K562 (cell line): ENCODE measurements around the gene GRHPR. TPM values are rescaled to one million over a fixed set of nuclear protein-coding genes. Genes with fewer than 3 reads are reported as not detected.

Experiments
- ATAC-seq: fragments of 200-7000 bp; cut with Tn5 transposase; 3 replicates; pipeline ENCODE4 v1.9.1; 2020; ENCODE audit warnings: moderate library complexity
- BruUV-seq: library from RNA; stranded (reverse); fragments of 400-500 nt; replicated peaks from 2 replicates; lab custom pipeline; 2021; lab: Mats Ljungman, UMichigan
- CTCF ChIA-PET: fragments of 300-600 bp; formaldehyde crosslinking; extraction: SDS; loops from one replicate; lab custom pipeline; 2021; ENCODE audit warnings: low intra/inter-chr PET ratio; lab: Yijun Ruan, JAX
- POLR2A ChIA-PET: fragments of 300-600, 350-650 bp; sonication (Branson Sonifier 250); formaldehyde crosslinking; extraction: SDS; loops from one replicate; lab custom pipeline; 2021; ENCODE audit warnings: antibody characterized with exemption, inconsistent platforms; lab: Yijun Ruan, JAX
- DNase-seq, 4 experiments: peaks; one replicate each; pipeline versions ENCODE4 v3.0.0 to v3.0.0-alpha.2; 2011 to 2018; ENCODE audit warnings: low spot score in 3 of 4, mixed read lengths in 3 of 4; ENCODE audit errors: extremely low read depth in 1 of 4
- FAIRE-seq: peaks from 2 replicates; lab custom pipeline; 2011; peaks lifted over from hg19 to GRCh38; lab: Jason Lieb, UNC
- H2AFZ ChIP-seq: 2 replicates; pipeline ENCODE4 v1.6.0; 2011; ENCODE audit warnings: low read depth, low read length, control low read depth, inconsistent platforms
- H3K27ac ChIP-seq: fragments of 200-600 bp; 3 replicates; pipeline ENCODE4 v1.8.0; 2011; ENCODE audit warnings: low read depth, mild to moderate bottlenecking, control low read depth, inconsistent platforms, low read length, moderate library complexity, mixed read lengths; ENCODE audit errors: extremely low read depth
- H3K27me3 ChIP-seq, 2 experiments: fragments of 300-600 bp in 1 of 2; 2 replicates in 1 of 2; 3 replicates in 1 of 2; pipeline versions ENCODE4 v1.6.0 to v1.8.0; 2011; ENCODE audit warnings: inconsistent platforms in 2 of 2, low read length in 2 of 2, mild to moderate bottlenecking in 1 of 2, mixed read lengths in 1 of 2, moderate library complexity in 1 of 2; ENCODE audit not compliant: control insufficient read depth in 2 of 2, insufficient read depth in 2 of 2
- H3K36me3 ChIP-seq: fragments of 300-600 bp; 3 replicates; pipeline ENCODE4 v1.8.0; 2011; ENCODE audit warnings: mild to moderate bottlenecking, low read length, inconsistent platforms; ENCODE audit not compliant: control insufficient read depth, insufficient read depth
- H3K4me1 ChIP-seq, 2 experiments: fragments of 200-600 bp in 1 of 2; replicated peaks in 1 of 2; 2 replicates in 1 of 2; 3 replicates in 1 of 2; pipeline versions ENCODE4 v1.5.1 to v1.8.0; 2011; ENCODE audit warnings: inconsistent platforms in 2 of 2, low read length in 2 of 2, mild to moderate bottlenecking in 1 of 2, mixed read lengths in 1 of 2, moderate library complexity in 1 of 2; ENCODE audit not compliant: control insufficient read depth in 2 of 2, insufficient read depth in 2 of 2
- H3K4me2 ChIP-seq: 2 replicates; pipeline ENCODE4 v1.6.1; 2011; ENCODE audit warnings: low read length, control low read depth, inconsistent platforms, mixed read lengths; ENCODE audit not compliant: insufficient read depth
- H3K4me3 ChIP-seq: fragments of 200-600 bp; sonication (generic), shearing (Covaris generic); 2 replicates; pipeline ENCODE4 v1.5.1; 2016; ENCODE audit warnings: control low read depth, inconsistent platforms
- H3K79me2 ChIP-seq: fragments of 200-600 bp; 3 replicates; pipeline ENCODE4 v1.8.0; 2011; ENCODE audit warnings: low read length, inconsistent platforms; ENCODE audit not compliant: control insufficient read depth, insufficient read depth
- H3K9ac ChIP-seq, 2 experiments: 2 replicates each; pipeline versions ENCODE4 v1.6.0 to v1.6.1; 2011; ENCODE audit warnings: low read depth in 2 of 2, low read length in 2 of 2, control low read depth in 1 of 2, inconsistent platforms in 1 of 2, mild to moderate bottlenecking in 1 of 2, mixed read lengths in 1 of 2; ENCODE audit not compliant: insufficient read depth in 1 of 2
- H3K9me1 ChIP-seq: one replicate; pipeline ENCODE4 v1.6.0; 2011; ENCODE audit warnings: inconsistent platforms, mild to moderate bottlenecking, low read length, moderate library complexity; ENCODE audit not compliant: control insufficient read depth, insufficient read depth
- H3K9me3 ChIP-seq: replicated peaks from 2 replicates; pipeline ENCODE4 v1.5.1; 2011; ENCODE audit warnings: low read depth, low read length, inconsistent platforms; ENCODE audit not compliant: control insufficient read depth, insufficient read depth
- H4K20me1 ChIP-seq: replicated peaks from 2 replicates; pipeline ENCODE4 v1.6.1; 2011; ENCODE audit warnings: low read length, inconsistent platforms, mixed read lengths; ENCODE audit not compliant: control insufficient read depth, insufficient read depth
- AFF4 ChIP-seq: sonication (generic); formaldehyde crosslinking; IDR thresholded peaks from 2 replicates; pipeline ENCODE4 v1.8.0; 2023; ENCODE audit warnings: mild to moderate bottlenecking, missing genetic modification reagents
- ARID1B ChIP-seq: fragments of 450-650 bp; IDR thresholded peaks from 2 replicates; pipeline ENCODE4 v1.6.1; 2016; ENCODE audit warnings: antibody characterized with exemption, mild to moderate bottlenecking, inconsistent platforms
- PRPF4 ChIP-seq: fragments of 200-400 bp; formaldehyde crosslinking; IDR thresholded peaks from one replicate; pipeline ENCODE4 v1.6.1; 2017; ENCODE audit warnings: low read length, low read depth, mild to moderate bottlenecking; ENCODE audit not compliant: insufficient read depth, poor library complexity, severe bottlenecking
- RBM14 ChIP-seq: fragments of 200-400 bp; formaldehyde crosslinking; IDR thresholded peaks from 2 replicates; pipeline ENCODE4 v1.6.1; 2018; ENCODE audit warnings: low read depth, mild to moderate bottlenecking, low read length, moderate library complexity, borderline replicate concordance; ENCODE audit not compliant: insufficient read depth
- SP2 ChIP-seq: IDR thresholded peaks from 2 replicates; pipeline ENCODE4 v1.6.1; 2011; ENCODE audit warnings: mild to moderate bottlenecking, low read depth, low read length, moderate library complexity; ENCODE audit not compliant: poor library complexity, severe bottlenecking; ENCODE audit errors: extremely low read depth
- SRSF1 ChIP-seq: fragments of 200-400 bp; formaldehyde crosslinking; IDR thresholded peaks from 2 replicates; pipeline ENCODE4 v1.6.1; 2017; ENCODE audit warnings: mild to moderate bottlenecking, low read depth, low read length, moderate library complexity
- ZNF263 ChIP-seq: sonication (generic); formaldehyde crosslinking; IDR thresholded peaks from 2 replicates; pipeline ENCODE4 v1.8.0; 2022; ENCODE audit warnings: mild to moderate bottlenecking, missing genetic modification reagents, borderline replicate concordance
- ZNF311 ChIP-seq: fragments of 250-450 bp; sonication (Bioruptor Pico); IDR thresholded peaks from 2 replicates; pipeline ENCODE4 v1.4.0; 2020; ENCODE audit warnings: mild to moderate bottlenecking, moderate library complexity
- ZNF592 ChIP-seq: fragments of 450-650 bp; IDR thresholded peaks from 2 replicates; pipeline ENCODE4 v1.6.1; 2017; ENCODE audit warnings: antibody characterized with exemption, mild to moderate bottlenecking
- WGBS: fragments of 100-300 bp; shearing (Covaris generic); methylation state at CpG from one replicate; pipeline ENCODE4 v1.1.6; 2016; ENCODE audit warnings: low coverage, mixed read lengths; ENCODE audit not compliant: insufficient coverage; ENCODE audit errors: missing lambda C conversion rate; 5-methylcytosine and 5-hydroxymethylcytosine counted together
- in situ Hi-C: fragments of 300-500 bp; cut with MboI; formaldehyde crosslinking; loops from 4 replicates; pipeline ENCODE4 v1.15.0; 2018; ENCODE audit warnings: inconsistent platforms, mixed read lengths
- intact Hi-C: fragments of 100-400 bp; cut with micrococcal nuclease; formaldehyde crosslinking; loops from 2 replicates; pipeline ENCODE4 v1.14.2; 2022
- polyA plus RNA-seq, 8 experiments: library from polyadenylated mRNA; depleted of rRNA in 4 of 8; stranded (reverse) in 5 of 8; unstranded in 3 of 8; fragments of >200 nt; fragmentation: Nextera tagmentation in 2 of 8; fragmentation: Illumina TruSeq in 1 of 8; extraction: Ambion mirVana in 2 of 8; extraction: Trizol in 1 of 8; gene quantifications; 2 replicates each; pipeline versions ENCODE4 v1.2.1 to v1.2.3, GENCODE V29; 2011 to 2014; ENCODE audit warnings: inconsistent platforms in 1 of 8, missing spikeins in 1 of 8
- total RNA-seq, 7 experiments: library from RNA; depleted of rRNA in 6 of 7; stranded (reverse); fragments of >200 nt in 6 of 7; fragmentation: Illumina TruSeq in 2 of 7; extraction: Trizol in 2 of 7; gene quantifications; 2 replicates each; pipeline versions ENCODE4 v1.2.1 to v1.2.3, GENCODE V29; 2011 to 2021; ENCODE audit warnings: low replicate concordance in 1 of 7
- TF ChIP-seq, protein P1 (sequence below): fragments of 450-650 bp; conservative IDR thresholded peaks from 2 replicates; pipeline ENCODE4 v1.6.1; 2016; ENCODE audit warnings: missing genetic modification characterization, low read depth, mild to moderate bottlenecking, control low read depth, missing compliant biosample characterization

GRHPR gene
- total and polyA plus RNA-seq, 9 of the 15 experiments (the other 6 are each of a cell fraction or from before 2014, with no cell fraction given), result 38.9 to 144 (median 120) TPM

DNA sequence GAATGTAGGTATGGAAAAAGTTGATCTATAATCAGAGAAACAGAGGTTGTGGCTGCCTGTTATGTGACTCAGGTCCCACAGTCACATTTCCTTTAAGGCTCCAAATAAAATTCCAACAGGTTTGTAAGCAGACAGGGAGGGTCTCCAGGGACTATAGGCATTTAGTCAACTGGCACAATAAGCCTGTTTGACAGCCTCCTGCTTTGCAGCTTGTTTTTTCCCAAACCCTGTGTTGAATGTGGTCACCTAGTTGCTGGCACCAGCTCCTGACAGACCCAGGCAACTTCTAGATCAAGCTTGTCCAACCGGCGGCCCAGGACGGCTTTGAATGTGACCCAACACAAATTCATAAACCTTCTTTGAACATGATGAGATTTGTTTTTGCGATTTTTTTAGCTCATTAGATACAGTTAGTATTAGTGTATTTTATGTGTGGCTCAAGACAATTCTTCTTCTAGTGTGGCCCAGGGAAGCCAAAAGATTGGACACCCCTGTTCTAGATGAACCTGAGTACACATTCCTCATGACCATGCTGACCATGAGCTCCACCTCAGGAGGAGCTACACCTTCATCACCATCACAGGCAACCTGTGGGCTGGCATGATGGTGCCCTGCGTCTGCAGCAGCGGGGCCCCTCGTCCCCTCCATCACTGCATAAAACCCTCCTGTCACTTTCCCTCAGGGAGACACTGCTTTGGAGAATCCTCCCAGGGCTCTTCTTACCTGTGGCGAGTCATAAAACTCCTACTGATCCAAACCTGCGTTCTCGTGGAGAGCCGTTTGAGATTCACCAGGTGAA is 15.7 kb upstream of the GRHPR start:
- ATAC-seq, result no peak
- Histone ChIP-seq H3K9me3 (no peaks in the 10 kb centered on the region), H3K4me2 (no peak overlapping the region), H2AFZ (no peak overlapping the region), H3K4me3 (no peak overlapping the region), H3K36me3 (no peaks in the 10 kb centered on the region), H3K79me2 (no peaks in the 10 kb centered on the region), H3K27me3 (peaks cover 0 to 5% of the 10 kb centered on the region in 2 experiments; a peak in 2 of 5 replicates), H4K20me1 (no peaks in the 10 kb centered on the region), H3K4me1 (peaks cover 5 to 18% of the 10 kb centered on the region in 2 experiments; a peak in 4 of 5 replicates), H3K9ac (no peak overlapping the region), H3K27ac (no peak overlapping the region), H3K9me1 (peaks cover 2% of the 10 kb centered on the region)
- no peak for DNase-seq
- FAIRE-seq, result no peak
- BruUV-seq, result no TSS peak
- in situ Hi-C loops (no loop called here), intact Hi-C loops (no loop called here)
- ChIA-PET CTCF (no interaction called here), POLR2A (interaction anchor here (0.7 to 1.3 kb wide), 6 partner anchors 10 to 286 kb away, joined by 3 to 5 read pairs (median 3); partner anchors contain the start of gene ZCCHC7)
- 36% methylated on average over 11 of the region's 11 CpGs for WGBS
- TF ChIP-seq, protein P1, sequence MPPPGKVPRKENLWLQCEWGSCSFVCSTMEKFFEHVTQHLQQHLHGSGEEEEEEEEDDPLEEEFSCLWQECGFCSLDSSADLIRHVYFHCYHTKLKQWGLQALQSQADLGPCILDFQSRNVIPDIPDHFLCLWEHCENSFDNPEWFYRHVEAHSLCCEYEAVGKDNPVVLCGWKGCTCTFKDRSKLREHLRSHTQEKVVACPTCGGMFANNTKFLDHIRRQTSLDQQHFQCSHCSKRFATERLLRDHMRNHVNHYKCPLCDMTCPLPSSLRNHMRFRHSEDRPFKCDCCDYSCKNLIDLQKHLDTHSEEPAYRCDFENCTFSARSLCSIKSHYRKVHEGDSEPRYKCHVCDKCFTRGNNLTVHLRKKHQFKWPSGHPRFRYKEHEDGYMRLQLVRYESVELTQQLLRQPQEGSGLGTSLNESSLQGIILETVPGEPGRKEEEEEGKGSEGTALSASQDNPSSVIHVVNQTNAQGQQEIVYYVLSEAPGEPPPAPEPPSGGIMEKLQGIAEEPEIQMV, result no peak
- TF ChIP-seq ZNF311 (CRISPR knock-in tag) (no peak), PRPF4 (no peak), ARID1B (no peak), RBM14 (no peak), ZNF592 (no peak), SRSF1 (no peak), SP2 (no peak), ZNF263 (CRISPR knock-in tag) (no peak), AFF4 (no peak)
